Measurements from ENCODE around the gene EXOC6B.

DNA sequence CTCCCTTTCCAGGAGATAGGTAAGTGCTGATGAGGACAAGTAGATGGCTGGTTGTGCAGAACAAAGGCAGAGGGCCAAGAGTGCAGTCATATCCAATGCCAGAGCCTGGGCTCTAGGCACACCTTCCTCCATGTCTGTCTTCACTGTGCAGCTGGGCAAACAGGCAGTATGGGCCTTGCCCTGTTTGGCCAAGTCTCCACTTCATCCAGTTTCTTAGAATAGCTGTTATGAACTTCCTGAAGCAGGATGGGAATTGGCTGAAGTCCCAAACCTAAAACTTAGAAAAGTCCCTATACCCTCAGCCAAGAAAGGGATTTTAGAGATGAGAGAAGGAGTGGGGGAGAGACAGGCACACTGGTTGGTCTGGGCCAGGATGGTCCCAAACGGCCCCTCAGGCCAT lies 640.6 kb downstream of the EXOC6B start:
- TF ChIP-seq EZH2phosphoT487 (IDR thresholded peaks at IDR 0.05; ENCODE audit: insufficient read depth, low read depth) (no peak), EZH2 (IDR thresholded peaks at IDR 0.05; ENCODE audit: insufficient read depth, poor library complexity, severe bottlenecking) (no peak)
